Tibial artery (tissue), 4 donors: ENCODE measurements around the gene PAQR8.

ENCODE experiments used
- DNase-seq, 2 donors: peaks; one replicate each; pipeline ENCODE4 v3.0.0-alpha.2; 2019
- H3K27ac ChIP-seq, 2 donors: fragments of 200-600 bp; sonication (generic) in 1 of 2; 1 replicate in 1 of 2; 2 replicates in 1 of 2; pipeline ENCODE4 v1.5.1; 2018 to 2019; ENCODE audit warnings: mild to moderate bottlenecking in 1 of 2
- H3K27me3 ChIP-seq, 2 donors: fragments of 200-600 bp; sonication (generic) in 1 of 2; one replicate each; pipeline versions ENCODE4 v1.5.1 to v1.6.0; 2016 to 2019
- H3K36me3 ChIP-seq, 3 donors: fragments of 200-600 bp; sonication (generic) in 2 of 3; one replicate each; pipeline ENCODE4 v1.5.1; 2016 to 2019; ENCODE audit warnings: mild to moderate bottlenecking in 2 of 3
- H3K4me1 ChIP-seq, 4 donors: fragments of 200-600 bp; sonication (generic) in 2 of 4; 1 replicate in 3 of 4; 2 replicates in 1 of 4; pipeline ENCODE4 v1.5.1; 2016 to 2019
- H3K4me3 ChIP-seq, 2 donors: fragments of 200-600 bp; sonication (generic) in 1 of 2; 1 replicate in 1 of 2; 2 replicates in 1 of 2; pipeline ENCODE4 v1.5.1; 2018 to 2019; ENCODE audit warnings: mild to moderate bottlenecking in 2 of 2
- H3K9me3 ChIP-seq, 3 donors: fragments of 200-600 bp; sonication (generic) in 1 of 3; one replicate each; pipeline ENCODE4 v1.5.1; 2016 to 2019
- CTCF ChIP-seq, 2 experiments: fragments of 200-600 bp in 1 of 2; fragments of 450-650 bp in 1 of 2; IDR thresholded peaks; one replicate each; pipeline ENCODE4 v1.5.1; 2017 to 2019; ENCODE audit warnings: antibody characterized with exemption in 2 of 2, mild to moderate bottlenecking in 1 of 2, moderate library complexity in 1 of 2
- intact Hi-C: fragments of 100-400 bp; cut with DNase I; formaldehyde crosslinking; loops from one replicate; pipeline ENCODE4 v1.15.0; 2023; ENCODE audit warnings: low total_unique reads

The PAQR8 gene

GRCh38 chr6:52330470-52330869 lies 31.5 kb upstream of the PAQR8 start:
- H3K27me3 ChIP-seq = no peaks in the 10 kb centered on the region
- intact Hi-C loops = no loop called here
- H3K36me3 ChIP-seq = no peaks in the 10 kb centered on the region
- no peak overlapping the region for H3K27ac ChIP-seq
- no peak overlapping the region for H3K4me3 ChIP-seq
- H3K9me3 ChIP-seq = no peaks in the 10 kb centered on the region
- H3K4me1 ChIP-seq = no peaks in the 10 kb centered on the region
- DNase-seq = no peak
- no peak for TF ChIP-seq CTCF (IDR thresholded peaks at IDR 0.05)

GRCh38 chr6:52331793-52332457 lies 30.0 kb upstream of the PAQR8 start:
- no peaks in the 10 kb centered on the region for H3K36me3 ChIP-seq
- no peaks in the 10 kb centered on the region for H3K4me1 ChIP-seq
- H3K4me3 ChIP-seq = no peak overlapping the region
- TF ChIP-seq CTCF (IDR thresholded peaks at IDR 0.05) = no peak
- no peaks in the 10 kb centered on the region for H3K27me3 ChIP-seq
- intact Hi-C loops = no loop called here
- no peak for DNase-seq
- no peak overlapping the region for H3K27ac ChIP-seq
- H3K9me3 ChIP-seq = no peaks in the 10 kb centered on the region

GRCh38 chr6:52333840-52334200 lies 28.1 kb upstream of the PAQR8 start:
- no peak overlapping the region for H3K4me3 ChIP-seq
- TF ChIP-seq CTCF (IDR thresholded peaks at IDR 0.05) = no peak
- no peaks in the 10 kb centered on the region for H3K9me3 ChIP-seq
- H3K27me3 ChIP-seq = no peaks in the 10 kb centered on the region
- H3K4me1 ChIP-seq = no peaks in the 10 kb centered on the region
- intact Hi-C loops = no loop called here
- no peaks in the 10 kb centered on the region for H3K36me3 ChIP-seq
- DNase-seq = no peak
- H3K27ac ChIP-seq = no peak overlapping the region

GRCh38 chr6:52335576-52335975 lies 26.4 kb upstream of the PAQR8 start:
- Histone ChIP-seq H3K36me3 (no peaks in the 10 kb centered on the region), H3K4me3 (no peak overlapping the region), H3K27ac (no peak overlapping the region), H3K9me3 (no peaks in the 10 kb centered on the region), H3K27me3 (no peaks in the 10 kb centered on the region), H3K4me1 (no peaks in the 10 kb centered on the region)
- intact Hi-C loops = no loop called here
- TF ChIP-seq CTCF (IDR thresholded peaks at IDR 0.05) = no peak
- DNase-seq = no peak

- Histone ChIP-seq H3K27ac (no peak overlapping the region), H3K27me3 (no peaks in the 10 kb centered on the region)
- intact Hi-C loops = no loop called here
Observed at GRCh38 chr6:52336919-52337561, 24.9 kb upstream of the PAQR8 start.

More at GRCh38 chr6:52336919-52337561, 24.9 kb upstream of the PAQR8 start:
- H3K9me3 ChIP-seq = no peaks in the 10 kb centered on the region
- no peak for TF ChIP-seq CTCF (IDR thresholded peaks at IDR 0.05)
- H3K36me3 ChIP-seq = no peaks in the 10 kb centered on the region
- H3K4me1 ChIP-seq = no peaks in the 10 kb centered on the region
- no peak overlapping the region for H3K4me3 ChIP-seq
- DNase-seq = no peak
